A549 treated with GW870086 at 1 μM for 4 hours (cell line): Measurements from ENCODE around the gene CHN1. TPM values are rescaled to one million over a fixed set of nuclear protein-coding genes. Genes with fewer than 3 reads are reported as not detected.

Source experiments
- total RNA-seq: library from RNA; stranded (reverse); fragments of 200-300 nt; extraction: Qiagen RNA extraction; gene quantifications from 5 replicates; pipeline ENCODE4 v1.2.3, GENCODE V29; 2022; ENCODE audit warnings: low read depth

The CHN1 gene, protein sequence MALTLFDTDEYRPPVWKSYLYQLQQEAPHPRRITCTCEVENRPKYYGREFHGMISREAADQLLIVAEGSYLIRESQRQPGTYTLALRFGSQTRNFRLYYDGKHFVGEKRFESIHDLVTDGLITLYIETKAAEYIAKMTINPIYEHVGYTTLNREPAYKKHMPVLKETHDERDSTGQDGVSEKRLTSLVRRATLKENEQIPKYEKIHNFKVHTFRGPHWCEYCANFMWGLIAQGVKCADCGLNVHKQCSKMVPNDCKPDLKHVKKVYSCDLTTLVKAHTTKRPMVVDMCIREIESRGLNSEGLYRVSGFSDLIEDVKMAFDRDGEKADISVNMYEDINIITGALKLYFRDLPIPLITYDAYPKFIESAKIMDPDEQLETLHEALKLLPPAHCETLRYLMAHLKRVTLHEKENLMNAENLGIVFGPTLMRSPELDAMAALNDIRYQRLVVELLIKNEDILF
- 15.4 to 19.1 TPM (median 17.5 TPM) in 5 replicates for total RNA-seq

DNA sequence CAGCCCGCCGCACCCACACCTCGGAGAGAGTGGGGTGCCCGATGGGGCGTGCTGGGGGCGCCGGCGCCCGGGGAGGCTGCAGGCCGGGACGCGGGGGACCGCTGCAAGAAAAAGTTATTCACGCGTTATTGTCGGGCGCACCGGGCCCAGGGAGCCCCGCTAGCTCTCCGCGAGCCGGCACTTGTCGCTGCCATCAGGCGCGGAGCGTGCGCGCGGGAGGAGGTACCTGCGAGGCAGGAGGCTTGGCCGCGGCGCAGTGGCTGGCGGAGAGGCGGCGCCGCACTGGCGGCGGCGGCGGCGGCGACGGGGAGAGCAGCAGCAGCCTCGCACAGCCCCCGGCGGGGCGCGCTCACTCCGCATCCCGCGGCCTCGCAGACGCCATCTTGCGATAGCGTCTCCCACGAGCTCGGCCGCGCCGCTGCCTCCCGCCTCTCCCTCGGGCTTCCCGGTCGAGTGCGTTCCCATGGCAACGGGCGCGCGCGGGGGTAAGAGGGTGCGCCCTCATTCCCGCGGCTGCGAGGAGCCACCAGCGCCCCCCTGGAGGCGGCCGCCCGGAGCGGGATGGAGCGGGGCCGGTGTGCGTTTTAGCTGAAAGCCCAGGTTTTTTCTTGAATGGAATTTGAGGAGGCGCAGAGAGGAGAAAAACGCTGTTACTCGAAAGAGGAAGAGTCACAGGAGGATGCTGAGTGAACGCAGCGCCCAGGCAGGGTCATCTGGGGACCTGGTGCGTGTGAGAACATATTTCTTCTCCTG, at the start of gene CHN1:
Gene CHN1, minus strand, starts transcription at position 402 of the 753 bp plus-strand sequence. CDS start 469 bp downstream, outside the sequence.

DNA sequence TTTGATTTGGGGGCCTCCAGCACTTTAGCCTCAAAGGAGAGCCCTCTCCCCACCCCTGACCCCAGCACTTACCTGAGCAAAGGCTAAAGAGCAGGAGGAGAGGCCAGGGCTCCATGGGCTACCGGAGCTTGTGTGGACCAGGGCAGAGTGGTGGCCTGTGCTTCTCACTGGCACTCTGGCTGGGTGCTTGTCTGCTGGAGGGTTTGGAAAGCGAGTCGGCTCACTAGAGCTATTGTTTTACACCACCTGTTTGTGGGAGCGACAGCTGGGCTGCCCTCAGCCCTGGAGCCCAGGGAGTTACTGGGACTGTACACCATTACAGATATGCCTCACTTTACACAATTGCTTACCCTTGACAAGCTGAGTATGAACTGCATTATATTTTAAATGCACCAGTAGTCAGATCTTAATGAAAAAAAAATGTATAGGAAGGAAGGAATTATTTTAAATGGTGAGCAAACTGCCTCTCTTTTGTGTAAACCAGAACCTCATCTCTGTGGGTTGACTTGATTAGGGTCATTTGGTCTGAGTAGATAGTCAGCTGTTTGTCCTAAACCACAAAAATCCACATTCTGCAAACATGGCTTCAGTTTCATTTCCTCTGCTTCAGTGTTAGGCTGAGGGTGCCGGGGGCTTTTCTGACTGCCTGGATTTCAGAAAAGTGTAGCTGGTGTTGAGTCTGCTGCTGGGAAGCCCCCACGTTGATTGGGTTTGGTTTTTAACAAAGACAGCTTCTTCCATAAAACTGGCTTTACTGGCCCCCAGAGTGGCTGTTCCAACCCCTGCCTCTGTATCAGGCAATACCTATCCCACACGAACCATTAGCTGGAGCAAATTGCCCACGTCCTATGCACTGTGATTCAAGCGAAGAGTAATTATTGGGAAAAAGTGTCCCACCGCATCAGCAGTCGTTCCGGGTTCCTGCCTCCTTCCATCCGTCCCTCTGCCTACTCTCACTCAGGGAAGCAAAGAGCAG, 240.6 kb downstream of the CHN1 start, which contains the start of gene CHRNA1:
Gene CHRNA1, minus strand, starts transcription at position 193 of the 976 bp plus-strand sequence. Its CDS starts 78 bp downstream, at position 115.

Other genes with a start within 250 kb of the CHN1 start
- gene CHRNA1, start 240.9 kb downstream of the CHN1 start, total RNA-seq, result not detected in 5 replicates
- 14.0 to 19.9 TPM (median 17.9 TPM) in 5 replicates for gene ATF2, start 162.8 kb upstream of the CHN1 start, total RNA-seq
- 406 to 518 TPM (median 494 TPM) in 5 replicates for gene ATP5MC3, start 176.3 kb upstream of the CHN1 start, total RNA-seq